ENCODE data around the gene ATP13A4.

The ATP13A4 gene

GRCh38 chr3:193489949-193490348 is 64.7 kb downstream of the ATP13A4 start:
- DNase-seq: no peak

GRCh38 chr3:193488741-193489140 is 66.0 kb downstream of the ATP13A4 start:
- DNase-seq: no peak

DNA sequence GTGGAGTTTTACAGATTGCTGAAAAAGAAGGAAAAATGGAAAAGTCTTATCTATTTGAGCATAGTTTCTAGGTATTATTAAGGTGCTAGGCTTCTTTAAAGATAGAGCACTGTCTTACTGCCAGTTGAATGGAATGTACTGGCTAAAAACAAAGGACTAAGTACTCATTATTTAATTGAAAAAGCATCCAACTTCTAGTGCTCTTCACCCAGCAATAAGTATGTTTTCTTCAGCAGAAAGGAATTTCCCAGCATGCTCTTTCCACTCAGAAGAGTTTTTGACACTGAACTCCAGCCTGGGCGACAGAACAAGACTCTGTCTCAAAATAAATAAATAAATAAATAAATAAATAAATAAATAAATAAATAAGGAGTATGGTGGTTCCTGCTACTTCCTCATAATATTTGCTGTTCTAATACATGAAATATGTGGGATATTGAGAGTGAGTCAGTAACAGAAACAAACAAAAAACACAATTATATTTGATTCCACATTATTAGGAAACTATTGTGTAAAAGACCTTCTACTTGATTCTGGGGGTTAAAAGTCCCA is 70.6 kb downstream of the ATP13A4 start:
- DNase-seq: no peak

GRCh38 chr3:193481436-193481835 is 73.3 kb downstream of the ATP13A4 start:
- DNase-seq: no peak

- no peak for DNase-seq
Measured at GRCh38 chr3:193474446-193474845, 80.2 kb downstream of the ATP13A4 start.

DNA sequence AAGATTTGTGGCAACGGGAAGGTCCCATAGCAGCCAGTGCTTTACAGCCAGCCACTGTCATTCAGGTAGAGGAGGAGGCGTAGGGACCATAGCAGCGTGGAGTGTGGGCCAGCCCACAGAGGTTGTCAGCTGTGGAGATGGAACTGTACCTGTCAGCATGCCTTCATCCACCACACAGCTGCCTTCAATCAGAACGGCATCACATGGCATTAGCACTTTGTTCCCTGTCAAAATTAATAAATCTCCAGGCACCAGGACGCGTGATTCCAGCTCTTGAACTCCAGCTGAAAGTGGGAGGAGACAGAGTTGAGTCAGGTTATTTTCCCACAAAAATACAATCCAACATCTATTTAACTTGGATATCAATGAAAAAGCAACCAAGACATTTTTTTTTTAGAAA is 84.0 kb downstream of the ATP13A4 start:
- DNase-seq: no peak

DNA sequence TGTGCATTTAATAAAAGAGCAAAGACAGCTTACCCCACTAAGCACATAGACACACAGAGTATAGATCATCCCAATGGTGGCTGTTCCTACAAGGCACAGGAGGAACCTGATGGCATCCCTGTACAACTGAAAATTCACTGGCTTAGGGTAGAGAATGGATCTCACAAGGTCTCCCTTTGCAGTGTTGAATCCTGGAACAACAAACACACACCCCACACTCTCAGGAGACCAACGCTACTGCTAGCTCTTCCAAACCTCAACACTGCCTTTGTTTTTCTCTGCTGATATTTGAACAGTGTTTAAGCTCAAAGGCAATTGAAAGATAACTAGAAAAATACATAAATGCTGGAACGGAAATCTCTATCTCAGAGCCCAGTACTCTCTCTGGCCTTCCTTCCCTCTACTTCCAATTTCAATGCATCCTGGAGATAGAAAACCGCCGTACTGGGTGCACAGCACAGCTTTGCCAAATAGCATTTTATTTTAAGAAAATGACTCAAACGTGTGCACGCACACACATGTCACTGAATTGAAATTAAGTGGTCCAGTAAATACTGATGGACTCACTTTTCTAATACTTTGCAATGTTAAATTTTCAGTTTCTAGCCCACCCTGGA is 88.6 kb downstream of the ATP13A4 start:
- peak in 1 of 2 experiments; percentile 11 for DNase-seq

DNA sequence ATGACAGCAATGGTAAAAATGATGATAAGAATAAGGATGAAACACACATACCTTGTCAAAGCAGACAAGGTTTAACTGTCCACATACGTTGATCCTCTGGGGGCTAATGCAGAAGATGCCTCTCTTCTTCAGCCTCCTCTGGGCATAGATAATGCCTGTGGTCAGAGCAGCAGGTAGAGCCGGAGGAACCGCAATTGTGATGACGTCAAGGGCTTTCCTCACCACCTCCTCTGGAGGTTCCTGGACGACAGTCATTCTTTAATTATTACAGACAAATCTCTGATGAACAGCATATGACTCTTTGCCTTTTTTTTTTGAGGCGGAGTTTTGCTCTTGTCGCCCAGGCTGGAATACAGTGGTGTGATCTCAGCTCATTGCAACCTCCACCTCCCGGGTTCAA is 89.8 kb downstream of the ATP13A4 start:
- no peak for DNase-seq

DNA sequence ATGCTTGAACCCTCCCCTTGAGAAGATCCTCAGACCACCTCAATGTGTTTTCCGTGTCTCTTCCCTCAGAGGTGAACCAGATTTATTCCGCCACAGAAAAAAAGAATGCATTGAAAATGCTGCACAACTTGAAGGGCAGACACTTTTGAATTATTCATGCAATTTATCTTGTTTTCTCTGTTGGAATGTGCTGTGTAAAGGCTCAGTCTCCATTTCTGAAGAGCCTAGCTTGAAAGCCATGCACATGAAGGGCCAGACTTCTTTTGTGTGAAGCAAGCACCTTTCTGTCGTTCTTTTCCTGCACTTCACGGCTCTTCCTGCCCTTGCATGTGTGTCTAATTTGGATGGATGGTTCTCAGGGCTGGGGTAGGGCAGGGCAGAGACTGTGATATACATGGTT is 97.2 kb downstream of the ATP13A4 start:
- DNase-seq: no peak

DNA sequence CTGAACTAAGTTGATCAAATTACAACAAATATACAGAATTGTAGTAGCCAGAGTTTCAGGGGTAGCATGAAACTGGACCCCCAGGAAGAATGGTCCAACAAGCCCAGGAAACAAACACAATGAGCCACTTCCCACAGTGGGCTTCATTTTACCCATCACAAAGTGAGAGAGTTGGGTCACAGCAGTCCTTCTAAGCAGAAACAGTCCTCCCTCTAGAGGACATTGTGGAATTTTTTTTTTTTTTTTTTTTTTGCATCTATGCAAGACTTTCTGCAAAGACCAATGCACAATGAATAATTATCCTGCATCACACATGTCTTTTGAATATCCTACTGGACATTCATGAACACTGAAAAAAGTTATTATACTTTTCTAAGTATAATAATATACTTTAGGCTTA is 102.4 kb downstream of the ATP13A4 start:
- no peak for DNase-seq

DNA sequence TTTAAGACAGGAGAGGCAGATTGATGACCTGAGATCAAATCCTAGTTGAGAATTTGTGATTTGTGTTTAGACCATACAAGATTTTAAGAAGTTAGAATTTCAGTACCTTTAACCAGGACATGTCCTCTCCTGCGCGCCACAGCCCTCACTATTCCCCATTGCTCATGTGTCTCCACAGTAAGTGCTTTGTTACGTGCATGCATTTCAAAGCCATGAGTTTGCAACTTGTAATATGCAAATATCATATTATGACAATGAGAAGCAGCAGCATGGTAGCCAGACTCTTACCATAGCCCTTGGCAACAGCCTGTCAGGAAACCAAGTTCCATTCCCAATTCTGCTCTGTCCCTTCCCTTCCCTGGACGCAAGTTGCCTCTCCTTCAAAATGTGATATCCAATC is 102.8 kb downstream of the ATP13A4 start:
- DNase-seq: no peak

DNA sequence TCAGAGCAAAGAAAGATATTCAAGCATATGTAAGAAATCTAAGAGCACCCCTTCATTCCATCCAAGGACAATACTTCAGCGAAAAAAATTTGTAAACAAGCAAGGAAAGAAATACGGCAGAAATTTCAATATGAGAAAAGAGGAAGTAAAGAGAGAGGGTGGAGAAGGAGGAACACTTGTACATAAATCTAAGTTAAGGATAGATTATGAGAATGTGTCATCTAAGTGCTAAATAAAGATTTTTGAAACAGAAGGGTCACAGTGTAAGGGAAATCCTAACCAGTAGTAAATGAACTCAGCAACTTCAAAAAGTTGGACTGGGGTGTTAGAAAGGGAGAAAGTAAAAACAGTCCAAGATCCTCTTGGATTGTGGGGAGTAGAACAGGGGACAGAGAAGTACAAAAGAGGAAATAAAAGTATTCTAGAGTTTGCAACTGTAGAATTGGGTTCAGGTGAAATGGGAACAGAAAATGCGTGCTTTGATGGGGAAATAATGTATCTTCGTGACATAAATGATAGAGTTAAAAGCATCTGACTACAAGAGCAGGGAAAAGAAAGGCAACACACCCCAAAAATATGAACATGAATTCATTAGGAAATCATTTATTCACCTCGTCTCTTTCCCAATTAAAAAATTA is 107.6 kb downstream of the ATP13A4 start:
- DNase-seq: no peak

DNA sequence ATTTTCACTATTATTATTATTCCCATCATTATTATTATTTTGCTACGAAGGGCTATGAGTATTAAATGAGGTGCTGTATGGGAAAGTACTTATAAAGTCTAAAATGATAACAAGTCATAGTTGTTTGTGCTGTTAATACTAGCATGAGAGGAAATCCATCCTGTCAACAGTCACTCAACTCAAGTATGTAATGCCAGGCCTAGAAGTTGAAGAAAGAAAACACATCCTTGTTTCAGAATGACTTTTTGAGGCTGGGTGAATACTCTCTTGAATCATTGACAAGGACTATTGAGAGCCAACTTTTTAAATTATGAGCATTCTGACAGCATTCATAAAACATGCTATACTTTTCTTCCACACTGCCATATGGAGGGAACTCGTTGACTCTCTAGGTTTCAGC is 115.3 kb downstream of the ATP13A4 start:
- DNase-seq: no peak

GRCh38 chr3:193418576-193419373 is 135.9 kb downstream of the ATP13A4 start:
- DNase-seq: no peak

GRCh38 chr3:193416629-193417028 is 138.1 kb downstream of the ATP13A4 start:
- DNase-seq: no peak

GRCh38 chr3:193407688-193408087 is 147.0 kb downstream of the ATP13A4 start:
- no peak for DNase-seq

DNA sequence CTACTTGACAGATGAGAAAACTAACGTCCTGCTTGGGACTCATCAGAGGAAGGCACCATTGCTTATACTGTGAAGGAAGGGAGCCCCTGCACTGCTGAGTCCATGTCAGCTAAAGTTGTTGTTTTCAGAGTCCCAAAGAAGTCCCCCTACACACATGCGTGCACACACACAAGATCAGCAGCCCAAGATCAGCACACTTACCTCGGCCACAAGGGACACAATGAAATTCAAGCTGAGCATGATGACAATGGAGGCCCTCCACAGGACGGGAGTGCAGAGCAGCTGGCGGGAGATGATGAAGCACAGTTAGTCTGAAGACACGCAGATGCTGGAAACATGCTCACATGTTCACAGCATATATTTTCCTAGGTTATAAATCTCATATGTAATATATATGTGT is 147.6 kb downstream of the ATP13A4 start:
- no peak for DNase-seq

DNA sequence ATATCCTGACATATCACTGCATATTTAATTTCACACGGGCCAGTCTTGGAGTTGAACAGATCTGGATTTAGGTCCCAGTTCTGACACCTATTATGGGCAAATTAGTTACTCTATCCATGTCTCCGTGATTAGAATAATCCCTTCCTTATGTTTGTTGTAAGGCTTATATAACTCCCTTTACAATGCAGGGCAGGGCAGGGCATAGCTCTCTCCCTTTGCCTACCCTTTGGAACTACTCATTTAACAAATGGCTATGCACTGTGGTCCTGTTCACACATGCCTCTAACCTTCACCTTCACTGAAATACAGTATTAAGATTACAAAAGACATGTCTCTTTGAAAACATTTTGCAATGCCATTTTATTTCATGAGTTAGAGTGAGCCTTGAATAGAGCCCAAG is 151.4 kb downstream of the ATP13A4 start:
- no peak for DNase-seq

- DNase-seq: no peak
Measured at GRCh38 chr3:193400304-193400703, 154.4 kb downstream of the ATP13A4 start.

GRCh38 chr3:193396451-193397244 is 158.0 kb downstream of the ATP13A4 start:
- DNase-seq: no peak

- no peak for DNase-seq
Measured at GRCh38 chr3:193391902-193392301, 162.8 kb downstream of the ATP13A4 start.

GRCh38 chr3:193389335-193389734 is 165.4 kb downstream of the ATP13A4 start:
- DNase-seq: peak; percentile 16 to 32

GRCh38 chr3:193388361-193388760 is 166.3 kb downstream of the ATP13A4 start:
- DNase-seq: no peak
